GM15510 (cell line): ENCODE data around the gene TMEM92.

ENCODE experiments used
- POLR2A ChIP-seq: IDR thresholded peaks from 3 replicates; pipeline ENCODE4 v1.6.1; 2011; ENCODE audit warnings: borderline replicate concordance; ENCODE audit not compliant: insufficient read length; ENCODE audit errors: extremely low read depth

TMEM92 gene

GRCh38 chr17:50278526-50279180 is 4.4 kb downstream of the TMEM92 start:
- TF ChIP-seq POLR2A: no peak

GRCh38 chr17:50279181-50279526 is 4.9 kb downstream of the TMEM92 start:
- no peak for TF ChIP-seq POLR2A

- no peak for TF ChIP-seq POLR2A
These were observed 5.4 kb downstream of the TMEM92 start for GRCh38 chr17:50279639-50280038.

- no peak for TF ChIP-seq POLR2A
These were observed 5.8 kb downstream of the TMEM92 start for GRCh38 chr17:50280068-50280467.

- TF ChIP-seq POLR2A: no peak
These were observed 6.7 kb downstream of the TMEM92 start for GRCh38 chr17:50280801-50281441.

- no peak for TF ChIP-seq POLR2A
These were observed 7.6 kb downstream of the TMEM92 start for GRCh38 chr17:50281739-50282401.

- no peak for TF ChIP-seq POLR2A
These were observed 9.0 kb downstream of the TMEM92 start for GRCh38 chr17:50283246-50283645.

GRCh38 chr17:50283714-50284113 is 9.4 kb downstream of the TMEM92 start:
- TF ChIP-seq POLR2A: no peak

- no peak for TF ChIP-seq POLR2A
These were observed 11.7 kb downstream of the TMEM92 start for GRCh38 chr17:50285941-50286340.

- no peak for TF ChIP-seq POLR2A
These were observed 14.0 kb downstream of the TMEM92 start for GRCh38 chr17:50288306-50288705.

GRCh38 chr17:50289278-50289677 is 15.0 kb downstream of the TMEM92 start:
- TF ChIP-seq POLR2A: no peak

- no peak for TF ChIP-seq POLR2A
These were observed 15.9 kb downstream of the TMEM92 start for GRCh38 chr17:50289991-50290702.

GRCh38 chr17:50290933-50291332 is 16.7 kb downstream of the TMEM92 start:
- no peak for TF ChIP-seq POLR2A

GRCh38 chr17:50292465-50292864 is 18.2 kb downstream of the TMEM92 start:
- TF ChIP-seq POLR2A: no peak

GRCh38 chr17:50295021-50295420 is 20.8 kb downstream of the TMEM92 start:
- TF ChIP-seq POLR2A: no peak
